ENCODE measurements around the gene VMP1.
A peak's percentile ranks its signal among the peaks of the same experiment; 100 is the strongest.

VMP1 gene

DNA sequence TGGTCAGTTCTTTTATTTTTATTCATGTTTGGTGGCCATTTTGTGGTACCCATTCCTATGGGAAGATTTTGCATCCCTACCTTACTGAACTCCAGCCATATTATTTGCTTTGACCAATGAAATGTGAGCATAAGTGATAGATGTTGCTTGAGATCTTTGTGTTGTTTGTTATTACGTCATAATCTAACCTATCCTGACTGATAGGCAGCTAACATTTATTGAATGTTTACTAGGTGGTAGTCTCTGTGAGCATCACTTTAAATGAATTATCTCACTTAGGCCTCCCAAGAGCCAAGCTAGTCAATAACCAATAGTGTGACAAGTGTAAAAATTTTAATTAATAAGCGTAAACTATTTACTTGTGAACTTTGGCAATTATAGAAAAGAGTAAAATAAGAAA lies 37.6 kb downstream of the VMP1 start:
- DNase-seq (ENCODE audit: extremely low read depth, low read depth): no peak
- TF ChIP-seq, protein P1, sequence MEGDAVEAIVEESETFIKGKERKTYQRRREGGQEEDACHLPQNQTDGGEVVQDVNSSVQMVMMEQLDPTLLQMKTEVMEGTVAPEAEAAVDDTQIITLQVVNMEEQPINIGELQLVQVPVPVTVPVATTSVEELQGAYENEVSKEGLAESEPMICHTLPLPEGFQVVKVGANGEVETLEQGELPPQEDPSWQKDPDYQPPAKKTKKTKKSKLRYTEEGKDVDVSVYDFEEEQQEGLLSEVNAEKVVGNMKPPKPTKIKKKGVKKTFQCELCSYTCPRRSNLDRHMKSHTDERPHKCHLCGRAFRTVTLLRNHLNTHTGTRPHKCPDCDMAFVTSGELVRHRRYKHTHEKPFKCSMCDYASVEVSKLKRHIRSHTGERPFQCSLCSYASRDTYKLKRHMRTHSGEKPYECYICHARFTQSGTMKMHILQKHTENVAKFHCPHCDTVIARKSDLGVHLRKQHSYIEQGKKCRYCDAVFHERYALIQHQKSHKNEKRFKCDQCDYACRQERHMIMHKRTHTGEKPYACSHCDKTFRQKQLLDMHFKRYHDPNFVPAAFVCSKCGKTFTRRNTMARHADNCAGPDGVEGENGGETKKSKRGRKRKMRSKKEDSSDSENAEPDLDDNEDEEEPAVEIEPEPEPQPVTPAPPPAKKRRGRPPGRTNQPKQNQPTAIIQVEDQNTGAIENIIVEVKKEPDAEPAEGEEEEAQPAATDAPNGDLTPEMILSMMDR (IDR thresholded peaks at IDR 0.05; ENCODE audit: low read depth, low read length, missing control alignments): no peak
- no peak overlapping the region for H3K4me3 ChIP-seq (replicated peaks; ENCODE audit: low read depth, low read length)

DNA sequence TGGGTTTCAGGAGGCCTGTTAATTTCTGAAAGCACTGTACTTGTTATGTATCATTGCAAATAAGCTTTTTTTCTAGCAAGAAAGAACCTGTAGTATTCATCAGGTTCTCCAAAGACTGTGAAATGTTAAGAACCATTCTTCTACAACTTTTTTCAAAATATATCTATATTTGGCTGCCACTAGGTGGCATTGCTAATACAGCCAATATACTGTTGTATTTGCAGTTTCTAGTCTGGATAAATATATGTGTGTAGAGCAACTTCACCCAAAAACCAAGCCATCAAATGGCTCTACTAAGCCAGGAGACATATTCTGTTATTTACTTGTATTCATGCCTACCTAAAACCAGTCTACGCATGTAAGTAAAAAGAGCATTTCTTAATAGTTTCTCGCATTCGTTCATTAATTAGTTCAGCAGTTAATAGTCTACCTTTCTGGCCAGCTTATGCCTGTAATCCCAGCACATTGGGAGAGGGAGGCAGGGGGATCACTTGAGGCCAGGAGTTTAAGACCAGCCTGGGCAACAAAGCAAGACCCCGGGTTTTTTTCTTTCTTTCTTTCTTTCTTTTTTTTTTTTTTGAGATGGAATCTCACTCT lies 39.5 kb downstream of the VMP1 start:
- TF ChIP-seq, protein P1 (IDR thresholded peaks at IDR 0.05; ENCODE audit: low read depth, low read length, missing control alignments): peak; percentile 43
- DNase-seq (ENCODE audit: extremely low read depth, low read depth): no peak
- no peak overlapping the region for H3K4me3 ChIP-seq (replicated peaks; ENCODE audit: low read depth, low read length)

DNA sequence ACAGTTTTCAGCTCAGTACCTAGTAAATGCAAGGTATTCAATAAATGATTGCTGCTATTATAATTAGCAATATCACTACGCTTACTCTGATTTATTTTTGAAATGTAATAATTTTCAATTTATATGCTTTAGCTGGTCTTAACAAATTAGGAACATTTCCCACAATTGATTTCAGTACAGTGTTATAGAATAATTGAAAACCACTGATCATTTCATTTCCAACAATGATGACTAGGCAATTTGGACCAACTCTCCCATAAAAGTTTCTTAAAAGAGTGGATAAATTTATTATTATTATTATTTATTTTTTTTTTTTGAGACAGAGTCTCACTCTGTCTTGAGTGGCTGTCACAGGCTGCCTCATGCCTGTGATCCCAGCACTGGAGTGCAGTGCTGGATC lies 41.1 kb downstream of the VMP1 start:
- TF ChIP-seq, protein P1 (IDR thresholded peaks at IDR 0.05; ENCODE audit: low read depth, low read length, missing control alignments): no peak
- DNase-seq (ENCODE audit: extremely low read depth, low read depth): no peak

DNA sequence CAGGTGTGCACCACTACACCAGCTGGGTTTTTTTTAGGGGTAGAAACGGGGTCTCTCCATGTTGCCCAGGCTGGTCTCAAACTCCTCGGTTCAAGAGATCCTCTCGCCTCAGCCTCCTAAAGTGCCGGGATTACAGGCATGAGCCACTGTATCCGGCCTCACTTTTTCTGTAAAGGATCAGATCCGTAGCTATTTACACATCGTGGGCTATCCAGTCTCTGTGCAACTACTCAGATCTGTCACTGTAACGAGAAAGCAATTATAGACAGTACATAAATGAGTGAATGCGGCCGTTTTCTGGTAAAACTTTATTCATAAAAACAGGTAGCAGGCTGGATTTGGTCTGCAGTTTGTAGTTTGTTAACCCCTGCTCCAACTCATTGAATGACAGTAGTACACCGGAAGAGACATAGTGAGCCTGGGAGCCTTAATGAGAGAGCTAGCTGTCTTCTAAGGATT lies 44.5 kb downstream of the VMP1 start:
- no peak overlapping the region for H3K4me3 ChIP-seq (replicated peaks; ENCODE audit: low read depth, low read length)
- no peak for DNase-seq (ENCODE audit: extremely low read depth, low read depth)
- TF ChIP-seq, protein P1 (IDR thresholded peaks at IDR 0.05; ENCODE audit: low read depth, low read length, missing control alignments): no peak

More for the DNA sequence above, 41.1 kb downstream of the VMP1 start:
- no peak overlapping the region for H3K4me3 ChIP-seq (replicated peaks; ENCODE audit: low read depth, low read length)

DNA sequence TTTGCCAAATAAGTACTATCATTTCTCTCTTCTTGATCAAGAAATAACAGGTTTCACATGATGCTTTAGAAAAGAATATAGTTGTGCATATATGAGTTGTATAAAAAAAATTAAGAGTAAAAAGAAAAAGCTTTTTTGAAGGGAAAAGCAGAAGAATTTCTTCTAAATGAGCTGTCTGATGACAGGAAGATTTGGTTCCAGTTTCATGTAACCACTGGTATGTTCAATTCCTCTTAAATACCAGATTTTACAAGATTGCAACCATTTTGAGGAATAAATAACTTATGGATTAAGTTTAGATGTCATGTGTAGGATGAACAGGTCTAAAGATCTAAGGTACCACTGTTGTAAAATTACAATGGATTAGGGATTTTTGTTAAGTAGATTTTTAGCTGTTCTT lies 45.0 kb downstream of the VMP1 start:
- TF ChIP-seq, protein P1 (IDR thresholded peaks at IDR 0.05; ENCODE audit: low read depth, low read length, missing control alignments): no peak
- no peak for DNase-seq (ENCODE audit: extremely low read depth, low read depth)
- H3K4me3 ChIP-seq (replicated peaks; ENCODE audit: low read depth, low read length): no peak overlapping the region

DNA sequence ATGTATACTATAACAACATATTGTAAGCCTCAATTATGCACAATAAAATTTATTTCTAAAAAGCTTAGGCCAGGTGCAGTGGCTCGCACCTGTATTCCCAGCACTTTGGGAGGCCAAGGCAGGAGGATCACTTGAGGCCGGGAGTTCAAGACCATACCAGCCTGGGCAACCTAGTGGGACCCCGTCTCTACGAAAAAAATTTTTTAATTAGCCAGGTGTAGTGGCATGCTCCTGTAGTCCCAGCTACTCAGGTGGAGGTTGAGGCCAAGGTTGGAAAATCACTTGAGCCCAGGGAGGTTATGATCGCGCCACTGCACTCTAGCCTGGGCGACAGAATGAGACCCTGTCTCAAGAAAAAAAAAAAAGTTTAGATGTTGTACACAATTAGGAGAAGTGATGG lies 45.5 kb downstream of the VMP1 start:
- no peak overlapping the region for H3K4me3 ChIP-seq (replicated peaks; ENCODE audit: low read depth, low read length)
- no peak for DNase-seq (ENCODE audit: extremely low read depth, low read depth)
- TF ChIP-seq, protein P1 (IDR thresholded peaks at IDR 0.05; ENCODE audit: low read depth, low read length, missing control alignments): no peak
